Measurements from ENCODE around the gene RETREG1.
"Not testable (repeated sequence)": the region's sequence is repeated elsewhere in the genome, so short reads cannot be mapped to it uniquely, and the experiment has no call there.

The RETREG1 gene

DNA sequence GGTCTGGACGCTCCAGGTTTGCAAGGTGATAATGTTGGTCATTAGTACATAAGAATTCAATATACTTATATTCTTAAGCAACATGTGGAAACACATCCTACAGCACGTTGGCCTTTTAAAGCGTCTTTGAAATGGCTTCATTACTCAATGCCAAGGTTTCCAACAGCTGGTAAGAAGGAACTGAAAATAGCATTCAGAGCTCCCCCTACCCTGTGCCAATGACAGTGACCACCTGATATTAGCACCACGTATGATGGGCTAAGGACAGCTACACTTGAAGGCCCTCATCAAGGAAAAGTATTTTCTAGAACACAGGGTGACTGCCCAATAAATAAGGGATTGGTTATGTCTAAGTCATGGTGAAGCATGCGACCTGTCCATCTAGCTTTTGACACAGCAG, 161.1 kb downstream of the RETREG1 start:
- TF ChIP-seq, protein P1, sequence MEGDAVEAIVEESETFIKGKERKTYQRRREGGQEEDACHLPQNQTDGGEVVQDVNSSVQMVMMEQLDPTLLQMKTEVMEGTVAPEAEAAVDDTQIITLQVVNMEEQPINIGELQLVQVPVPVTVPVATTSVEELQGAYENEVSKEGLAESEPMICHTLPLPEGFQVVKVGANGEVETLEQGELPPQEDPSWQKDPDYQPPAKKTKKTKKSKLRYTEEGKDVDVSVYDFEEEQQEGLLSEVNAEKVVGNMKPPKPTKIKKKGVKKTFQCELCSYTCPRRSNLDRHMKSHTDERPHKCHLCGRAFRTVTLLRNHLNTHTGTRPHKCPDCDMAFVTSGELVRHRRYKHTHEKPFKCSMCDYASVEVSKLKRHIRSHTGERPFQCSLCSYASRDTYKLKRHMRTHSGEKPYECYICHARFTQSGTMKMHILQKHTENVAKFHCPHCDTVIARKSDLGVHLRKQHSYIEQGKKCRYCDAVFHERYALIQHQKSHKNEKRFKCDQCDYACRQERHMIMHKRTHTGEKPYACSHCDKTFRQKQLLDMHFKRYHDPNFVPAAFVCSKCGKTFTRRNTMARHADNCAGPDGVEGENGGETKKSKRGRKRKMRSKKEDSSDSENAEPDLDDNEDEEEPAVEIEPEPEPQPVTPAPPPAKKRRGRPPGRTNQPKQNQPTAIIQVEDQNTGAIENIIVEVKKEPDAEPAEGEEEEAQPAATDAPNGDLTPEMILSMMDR (IDR thresholded peaks at IDR 0.05; ENCODE audit: extremely low read depth, insufficient read depth, missing control alignments) = no peak
- in situ Hi-C loops (cut with MboI; ENCODE audit: low pct_unique_long_range_greater_than_20kb, low sequenced_read_pairs, unreplicated experiment) = loop anchor here (25.0 kb wide), 1 partner anchor 293 kb away; no protein-coding TSS in a partner anchor

DNA sequence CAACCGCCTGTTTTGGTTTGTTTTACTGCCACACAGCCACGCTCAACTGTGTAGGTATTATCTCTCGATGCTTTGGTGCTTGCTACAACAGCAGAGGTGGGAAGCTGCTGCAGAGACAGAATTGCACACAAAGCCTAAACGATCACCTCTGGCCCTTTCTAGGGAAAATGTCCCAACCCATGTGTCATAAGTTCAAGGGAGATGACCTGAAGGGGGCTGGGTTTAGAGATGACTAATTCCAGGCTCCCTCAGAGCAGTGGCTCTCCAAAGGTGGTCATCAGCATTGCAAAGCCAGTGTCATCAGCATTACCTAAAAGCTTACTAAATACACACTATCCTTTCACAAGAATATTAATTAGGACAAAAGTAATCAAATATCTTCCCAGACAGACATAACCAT, 162.1 kb downstream of the RETREG1 start:
- TF ChIP-seq, protein P1 (IDR thresholded peaks at IDR 0.05; ENCODE audit: extremely low read depth, insufficient read depth, missing control alignments) = no peak
- in situ Hi-C loops (cut with MboI; ENCODE audit: low pct_unique_long_range_greater_than_20kb, low sequenced_read_pairs, unreplicated experiment) = loop anchor here (25.0 kb wide), 1 partner anchor 292 kb away; no protein-coding TSS in a partner anchor
- no peak for DNase-seq (ENCODE audit: low spot score)

More for the DNA sequence above, 161.1 kb downstream of the RETREG1 start:
- DNase-seq (ENCODE audit: low spot score) = no peak

DNA sequence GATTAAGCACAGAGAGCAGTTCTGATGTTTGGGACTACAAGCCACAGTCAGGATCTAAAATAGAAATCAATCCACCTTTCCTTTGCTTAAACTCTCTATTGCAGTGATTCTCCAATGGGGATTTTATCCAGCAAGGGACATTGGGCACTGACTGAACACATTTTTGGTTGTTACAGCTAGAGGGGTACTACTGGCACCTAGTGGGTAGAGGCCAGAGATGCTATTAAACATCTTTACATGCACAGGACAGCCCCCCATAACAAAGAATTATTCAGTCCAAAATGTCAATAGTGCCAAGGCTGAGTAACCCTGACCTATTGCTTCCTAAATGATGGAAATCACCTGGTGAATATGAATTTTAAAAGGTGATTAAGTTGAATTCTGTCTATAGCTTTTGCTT, 163.2 kb downstream of the RETREG1 start:
- TF ChIP-seq, protein P1 (IDR thresholded peaks at IDR 0.05; ENCODE audit: extremely low read depth, insufficient read depth, missing control alignments) = no peak
- DNase-seq (ENCODE audit: low spot score) = no peak
- in situ Hi-C loops (cut with MboI; ENCODE audit: low pct_unique_long_range_greater_than_20kb, low sequenced_read_pairs, unreplicated experiment) = loop anchor here (25.0 kb wide), 1 partner anchor 291 kb away; no protein-coding TSS in a partner anchor

DNA sequence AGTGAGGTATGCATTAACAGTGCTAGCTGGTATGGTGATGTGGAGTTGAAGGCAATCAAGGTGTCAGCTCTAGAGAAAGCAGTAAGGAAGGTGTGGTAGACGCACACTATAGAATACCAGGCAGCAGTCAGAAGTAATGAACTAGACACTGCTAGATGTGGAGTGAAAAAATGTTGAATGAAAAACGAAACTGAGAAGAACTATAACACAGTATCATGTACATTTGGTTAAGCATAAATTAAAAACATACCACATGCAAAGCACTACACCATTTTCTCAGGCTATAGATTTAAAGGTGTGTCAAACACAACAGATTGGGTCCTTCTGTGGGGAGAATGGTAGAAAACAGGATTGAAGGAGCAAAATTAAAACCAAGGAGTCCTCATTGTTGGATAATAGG, 166.6 kb downstream of the RETREG1 start:
- in situ Hi-C loops (cut with MboI; ENCODE audit: low pct_unique_long_range_greater_than_20kb, low sequenced_read_pairs, unreplicated experiment) = loop anchor here (25.0 kb wide), 1 partner anchor 288 kb away; no protein-coding TSS in a partner anchor
- no peak for DNase-seq (ENCODE audit: low spot score)
- TF ChIP-seq, protein P1 (IDR thresholded peaks at IDR 0.05; ENCODE audit: extremely low read depth, insufficient read depth, missing control alignments) = no peak

DNA sequence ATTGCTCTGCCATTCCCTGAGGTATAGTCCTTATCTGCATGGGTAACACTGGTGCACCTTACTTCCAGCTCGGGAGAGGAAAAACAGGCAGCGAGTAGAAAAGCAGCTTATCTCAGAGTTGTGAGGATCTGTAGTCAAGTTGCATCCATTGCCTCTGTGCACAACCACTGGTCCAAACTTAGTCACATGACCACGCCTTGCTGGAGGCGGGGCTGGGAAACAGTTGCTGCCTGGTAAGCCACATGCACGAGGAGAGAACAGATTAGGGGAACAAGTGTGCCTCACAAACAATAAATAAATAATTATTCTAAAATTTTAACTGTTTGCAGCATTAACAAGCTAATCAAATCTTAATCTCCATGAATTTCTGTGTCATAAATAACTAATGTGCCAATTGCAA, 169.8 kb downstream of the RETREG1 start:
- TF ChIP-seq, protein P1 (IDR thresholded peaks at IDR 0.05; ENCODE audit: extremely low read depth, insufficient read depth, missing control alignments) = no peak
- no peak for DNase-seq (ENCODE audit: low spot score)
- in situ Hi-C loops (cut with MboI; ENCODE audit: low pct_unique_long_range_greater_than_20kb, low sequenced_read_pairs, unreplicated experiment) = no loop called here

DNA sequence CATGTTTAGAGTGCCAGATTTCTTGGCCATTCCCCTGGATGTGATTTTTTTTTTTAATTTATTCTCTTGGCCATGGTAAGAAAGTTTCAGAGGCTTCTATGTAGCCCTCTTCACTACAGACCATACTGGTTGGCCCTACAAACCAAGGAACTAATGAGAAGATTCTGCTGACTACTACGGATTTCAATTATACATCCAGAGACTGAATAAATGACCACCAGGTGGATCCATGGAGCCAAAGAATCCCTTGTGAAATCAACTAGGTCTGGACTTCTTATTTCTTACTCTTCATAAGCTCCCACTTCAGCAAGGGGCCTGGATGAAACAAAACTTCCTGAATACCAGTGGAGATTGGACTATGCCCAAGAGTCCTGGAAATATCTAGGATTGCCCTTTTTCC, 178.8 kb downstream of the RETREG1 start:
- in situ Hi-C loops (cut with MboI; ENCODE audit: low pct_unique_long_range_greater_than_20kb, low sequenced_read_pairs, unreplicated experiment) = no loop called here
- TF ChIP-seq, protein P1 (IDR thresholded peaks at IDR 0.05; ENCODE audit: extremely low read depth, insufficient read depth, missing control alignments) = no peak
- DNase-seq (ENCODE audit: low spot score) = no peak

DNA sequence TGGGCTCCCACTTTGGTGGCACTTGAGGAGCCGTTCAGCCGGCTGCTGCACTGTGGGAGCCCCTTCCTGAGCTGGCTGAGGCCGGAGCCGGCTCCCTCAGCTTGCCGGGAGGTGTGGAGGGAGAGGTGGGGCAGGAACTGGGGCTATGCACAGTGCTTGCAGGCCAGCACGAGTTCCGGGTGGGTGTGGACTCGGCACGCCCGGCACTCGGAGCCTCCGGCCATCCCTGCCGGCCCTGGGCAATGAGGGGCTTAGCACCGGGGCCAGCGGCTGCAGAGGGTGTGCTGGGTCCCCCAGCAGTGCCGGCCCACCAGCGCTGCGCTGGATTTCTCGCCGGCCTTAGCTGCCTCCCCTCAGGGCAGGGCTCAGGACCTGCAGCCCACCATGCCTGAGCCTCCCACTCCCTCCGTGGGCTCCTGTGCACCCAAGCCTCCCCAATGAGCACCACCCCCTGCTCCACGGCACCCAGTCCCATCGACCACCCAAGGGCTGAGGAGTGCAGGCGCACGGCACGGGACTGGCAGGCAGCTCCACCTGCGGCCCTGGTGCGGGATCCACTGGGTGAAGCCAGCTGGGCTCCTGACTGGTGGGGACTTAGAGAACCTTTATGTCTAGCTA, 180.6 kb downstream of the RETREG1 start:
- DNase-seq (ENCODE audit: low spot score); in situ Hi-C loops (cut with MboI; ENCODE audit: low pct_unique_long_range_greater_than_20kb, low sequenced_read_pairs, unreplicated experiment): not testable (repeated sequence)
